ENCODE measurements around the gene TMEM8B. TPM values are rescaled to one million over a fixed set of nuclear protein-coding genes. Genes with fewer than 3 reads are reported as not detected.

The TMEM8B gene
- total and polyA plus RNA-seq, 2 of the 8 experiments (the other 6 are each of a cell fraction or from before 2014, with no cell fraction given), result 7.5 to 10.4 TPM

GRCh38 chr9:35827486-35827885 lies 1.5 kb upstream of the TMEM8B start:
- no peak overlapping the region for H3K18ac ChIP-seq (ENCODE audit: extremely low read depth, low read length)
- H3K23me2 ChIP-seq (ENCODE audit: low read depth, low read length), result peaks cover 10% of the 10 kb centered on the region
- no peak for TF ChIP-seq FOSL1 (IDR thresholded peaks at IDR 0.05; ENCODE audit: insufficient read depth, low read depth, low read length)

More at GRCh38 chr9:35827486-35827885, 1.5 kb upstream of the TMEM8B start:
- H3K36me3 ChIP-seq (ENCODE audit: control insufficient read depth in 2 of 4, insufficient read depth in 4 of 4, low read length in 3 of 4), result no peaks in the 10 kb centered on the region
- H4K5ac ChIP-seq (ENCODE audit: insufficient read length, low read depth, low read length), result no peak overlapping the region
- no peaks in the 10 kb centered on the region for H3K79me1 ChIP-seq (ENCODE audit: low read depth, low read length)
- H2BK20ac ChIP-seq (ENCODE audit: low read length), result no peak overlapping the region
- no peak overlapping the region for H3K4me3 ChIP-seq (ENCODE audit: extremely low read depth in 1 of 4, insufficient read depth in 2 of 4, low read depth in 3 of 4, low read length in 4 of 4)
- H2AFZ ChIP-seq (ENCODE audit: low read length), result no peak overlapping the region
- no peak overlapping the region for H3K14ac ChIP-seq (ENCODE audit: insufficient read length)
- no peak overlapping the region for H2BK5ac ChIP-seq (ENCODE audit: low read depth, low read length)
- 90% methylated on average over 3 of the region's 3 CpGs; no CpG with 5 or more reads in 1 of the 2 experiments for WGBS, 2 experiments (ENCODE audit: extremely low coverage in 1 of 2, insufficient coverage in 1 of 2, insufficient read length in 1 of 2, insufficient replicate concordance in 2 of 2, low coverage in 1 of 2, low lambda C conversion rate in 2 of 2, missing lambda C conversion rate in 1 of 2)
- CTCF ChIA-PET (ENCODE audit: partially characterized antibody), result interaction anchor here (0.6 to 10.6 kb wide), 9 partner anchors 14 to 187 kb away, joined by 3 to 172 read pairs (median 14); partner anchors contain the start of genes GBA2, HINT2, RGP1 and SPAG8
- DNase-seq (ENCODE audit: low read depth in 1 of 2, low spot score in 2 of 2) (no peak), FAIRE-seq (no peak)
- no peaks in the 10 kb centered on the region for H3K9me3 ChIP-seq (ENCODE audit: insufficient read depth in 2 of 2, low read depth in 1 of 2, low read length in 1 of 2)
- no peaks in the 10 kb centered on the region for H3K27me3 ChIP-seq (replicated peaks in 1 of 4; ENCODE audit: control insufficient read depth in 3 of 4, extremely low read depth in 1 of 4, insufficient read depth in 3 of 4, low read length in 3 of 4)
- no peak overlapping the region for H3K4ac ChIP-seq (replicated peaks; ENCODE audit: insufficient read length, low read depth, low read length)
- no peak overlapping the region for H3K4me2 ChIP-seq (ENCODE audit: insufficient read depth in 1 of 2, low read depth in 2 of 2, low read length in 2 of 2)
- no peak overlapping the region for H4K8ac ChIP-seq (ENCODE audit: extremely low read depth, insufficient read depth, low read length)
- no peak overlapping the region for H2BK120ac ChIP-seq (replicated peaks; ENCODE audit: low read depth, low read length)
- H3K27ac ChIP-seq (ENCODE audit: low read depth, low read length), result no peak overlapping the region
- no peaks in the 10 kb centered on the region for H3K79me2 ChIP-seq (ENCODE audit: control insufficient read depth in 1 of 2, insufficient read depth in 2 of 2, low read length in 2 of 2)
- H2BK12ac ChIP-seq (ENCODE audit: low read depth, low read length), result no peak overlapping the region
- peak overlapping the region; percentile 46; the same call in 1 of the 2 replicates for H2BK15ac ChIP-seq (ENCODE audit: low read length)
- peaks cover 2 to 18% (median 9%) of the 10 kb centered on the region in 4 experiments; a peak in 6 of 7 replicates for H3K4me1 ChIP-seq (replicated peaks in 1 of 4; ENCODE audit: control insufficient read depth in 3 of 4, insufficient read depth in 4 of 4, low read length in 3 of 4)
- H4K91ac ChIP-seq (replicated peaks; ENCODE audit: insufficient read length, low read length), result no peak overlapping the region
- POLR2A ChIA-PET (ENCODE audit: partially characterized antibody), result interaction anchor here (1.9 to 2.7 kb wide), 3 partner anchors 13 to 36 kb away, joined by 4 to 13 read pairs (median 6); partner anchors contain the start of genes HINT2, NPR2 and SPAG8
- H3K56ac ChIP-seq (replicated peaks; ENCODE audit: insufficient read length, low read depth, low read length), result no peak overlapping the region
- H2AK5ac ChIP-seq (ENCODE audit: low read depth, low read length), result no peak overlapping the region
- H3K23ac ChIP-seq (ENCODE audit: insufficient read length), result no peak overlapping the region
- no peak overlapping the region for H3K9ac ChIP-seq (replicated peaks in 1 of 4; ENCODE audit: extremely low read depth in 1 of 4, low read depth in 3 of 4, low read length in 3 of 4)
- H4K20me1 ChIP-seq (replicated peaks in 1 of 2; ENCODE audit: control insufficient read depth in 1 of 2, insufficient read depth in 2 of 2, low read length in 2 of 2), result no peaks in the 10 kb centered on the region
